DND-41 (cell line): ENCODE measurements around the gene TESK1.

Experiments used
- ATAC-seq: fragments of 200-7000 bp; cut with Tn5 transposase; 3 replicates; pipeline ENCODE4 v1.9.1; 2021; ENCODE audit warnings: low read depth; ENCODE audit not compliant: insufficient read depth
- DNase-seq: peaks from one replicate; pipeline ENCODE4 v3.0.0-alpha.2; 2020
- H2AFZ ChIP-seq: 2 replicates; pipeline ENCODE4 v1.6.0; 2012; ENCODE audit warnings: low read depth, low read length
- H3K27ac ChIP-seq: 2 replicates; pipeline ENCODE4 v1.5.1; 2012; ENCODE audit warnings: low read length, inconsistent platforms
- H3K27me3 ChIP-seq: fragments of 200-600 bp; sonication (generic); 2 replicates; pipeline ENCODE4 v1.6.0; 2012; ENCODE audit warnings: low read length, mild to moderate bottlenecking, inconsistent platforms; ENCODE audit not compliant: insufficient read depth, poor library complexity
- H3K36me3 ChIP-seq: 2 replicates; pipeline ENCODE4 v1.5.1; 2012; ENCODE audit warnings: low read length, inconsistent platforms; ENCODE audit not compliant: insufficient read depth
- H3K4me1 ChIP-seq: 2 replicates; pipeline ENCODE4 v1.5.1; 2012; ENCODE audit warnings: mild to moderate bottlenecking, low read length; ENCODE audit not compliant: insufficient read depth
- H3K4me2 ChIP-seq: 2 replicates; pipeline ENCODE4 v1.6.0; 2012; ENCODE audit warnings: mild to moderate bottlenecking, moderate library complexity, low read length, inconsistent platforms; ENCODE audit not compliant: insufficient read depth
- H3K4me3 ChIP-seq, 2 experiments: fragments of 200-600 bp in 1 of 2; shearing (Covaris generic) in 1 of 2; 2 replicates each; pipeline ENCODE4 v1.5.1; 2012 to 2016; ENCODE audit warnings: inconsistent platforms in 2 of 2, low read length in 2 of 2, mild to moderate bottlenecking in 2 of 2, low read depth in 1 of 2, moderate library complexity in 1 of 2
- H3K79me2 ChIP-seq: 2 replicates; pipeline ENCODE4 v1.6.0; 2012; ENCODE audit warnings: low read length, inconsistent platforms; ENCODE audit not compliant: insufficient read depth
- H3K9ac ChIP-seq: 2 replicates; pipeline ENCODE4 v1.6.0; 2012; ENCODE audit warnings: low read depth, mild to moderate bottlenecking, inconsistent platforms, low read length, moderate library complexity
- H3K9me3 ChIP-seq: 2 replicates; pipeline ENCODE4 v1.5.1; 2012; ENCODE audit warnings: low read length, moderate library complexity, mild to moderate bottlenecking, inconsistent platforms; ENCODE audit not compliant: insufficient read depth, severe bottlenecking
- H4K20me1 ChIP-seq: 2 replicates; pipeline ENCODE4 v1.6.0; 2012; ENCODE audit warnings: low read length; ENCODE audit not compliant: insufficient read depth
- EZH2 ChIP-seq: IDR thresholded peaks from 3 replicates; pipeline ENCODE4 v1.6.1; 2012; ENCODE audit warnings: borderline replicate concordance, low read depth, mild to moderate bottlenecking, moderate library complexity, low read length, inconsistent platforms; ENCODE audit not compliant: severe bottlenecking
- TF ChIP-seq, protein P1 (sequence below): IDR thresholded peaks from 2 replicates; pipeline ENCODE4 v1.5.1; 2012; ENCODE audit warnings: borderline replicate concordance, low read length, moderate library complexity, mild to moderate bottlenecking; ENCODE audit not compliant: poor library complexity, severe bottlenecking; ENCODE audit errors: extremely low read depth

TESK1 gene

DNA sequence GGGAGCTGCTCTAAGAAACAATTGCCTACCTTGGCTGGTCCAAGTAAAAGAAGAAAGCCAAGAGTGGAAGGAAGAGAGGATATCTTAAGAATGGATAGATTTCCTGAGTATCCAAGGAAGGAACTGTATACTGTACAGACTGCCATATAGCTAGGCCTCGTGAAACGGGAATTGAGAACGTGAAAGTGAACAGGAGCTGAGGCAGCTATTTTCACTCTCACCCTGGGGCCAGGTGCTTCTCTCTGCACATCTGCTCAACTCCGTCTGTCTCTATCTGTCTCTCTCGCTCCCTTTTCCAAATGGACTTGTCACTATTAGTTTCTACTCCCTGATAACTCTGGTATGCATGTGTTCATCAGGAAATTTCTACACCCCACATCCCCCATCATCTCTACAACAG lies 35.9 kb upstream of the TESK1 start:
- Histone ChIP-seq H3K9me3 (no peaks in the 10 kb centered on the region), H3K79me2 (no peaks in the 10 kb centered on the region), H3K9ac (no peak overlapping the region), H3K4me3 (no peak overlapping the region), H3K27ac (no peak overlapping the region), H2AFZ (no peak overlapping the region), H3K4me1 (no peaks in the 10 kb centered on the region), H3K27me3 (no peaks in the 10 kb centered on the region), H3K36me3 (no peaks in the 10 kb centered on the region), H3K4me2 (no peak overlapping the region), H4K20me1 (no peaks in the 10 kb centered on the region)
- DNase-seq (no peak), ATAC-seq (no peak)
- TF ChIP-seq, protein P1, sequence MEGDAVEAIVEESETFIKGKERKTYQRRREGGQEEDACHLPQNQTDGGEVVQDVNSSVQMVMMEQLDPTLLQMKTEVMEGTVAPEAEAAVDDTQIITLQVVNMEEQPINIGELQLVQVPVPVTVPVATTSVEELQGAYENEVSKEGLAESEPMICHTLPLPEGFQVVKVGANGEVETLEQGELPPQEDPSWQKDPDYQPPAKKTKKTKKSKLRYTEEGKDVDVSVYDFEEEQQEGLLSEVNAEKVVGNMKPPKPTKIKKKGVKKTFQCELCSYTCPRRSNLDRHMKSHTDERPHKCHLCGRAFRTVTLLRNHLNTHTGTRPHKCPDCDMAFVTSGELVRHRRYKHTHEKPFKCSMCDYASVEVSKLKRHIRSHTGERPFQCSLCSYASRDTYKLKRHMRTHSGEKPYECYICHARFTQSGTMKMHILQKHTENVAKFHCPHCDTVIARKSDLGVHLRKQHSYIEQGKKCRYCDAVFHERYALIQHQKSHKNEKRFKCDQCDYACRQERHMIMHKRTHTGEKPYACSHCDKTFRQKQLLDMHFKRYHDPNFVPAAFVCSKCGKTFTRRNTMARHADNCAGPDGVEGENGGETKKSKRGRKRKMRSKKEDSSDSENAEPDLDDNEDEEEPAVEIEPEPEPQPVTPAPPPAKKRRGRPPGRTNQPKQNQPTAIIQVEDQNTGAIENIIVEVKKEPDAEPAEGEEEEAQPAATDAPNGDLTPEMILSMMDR, result no peak

DNA sequence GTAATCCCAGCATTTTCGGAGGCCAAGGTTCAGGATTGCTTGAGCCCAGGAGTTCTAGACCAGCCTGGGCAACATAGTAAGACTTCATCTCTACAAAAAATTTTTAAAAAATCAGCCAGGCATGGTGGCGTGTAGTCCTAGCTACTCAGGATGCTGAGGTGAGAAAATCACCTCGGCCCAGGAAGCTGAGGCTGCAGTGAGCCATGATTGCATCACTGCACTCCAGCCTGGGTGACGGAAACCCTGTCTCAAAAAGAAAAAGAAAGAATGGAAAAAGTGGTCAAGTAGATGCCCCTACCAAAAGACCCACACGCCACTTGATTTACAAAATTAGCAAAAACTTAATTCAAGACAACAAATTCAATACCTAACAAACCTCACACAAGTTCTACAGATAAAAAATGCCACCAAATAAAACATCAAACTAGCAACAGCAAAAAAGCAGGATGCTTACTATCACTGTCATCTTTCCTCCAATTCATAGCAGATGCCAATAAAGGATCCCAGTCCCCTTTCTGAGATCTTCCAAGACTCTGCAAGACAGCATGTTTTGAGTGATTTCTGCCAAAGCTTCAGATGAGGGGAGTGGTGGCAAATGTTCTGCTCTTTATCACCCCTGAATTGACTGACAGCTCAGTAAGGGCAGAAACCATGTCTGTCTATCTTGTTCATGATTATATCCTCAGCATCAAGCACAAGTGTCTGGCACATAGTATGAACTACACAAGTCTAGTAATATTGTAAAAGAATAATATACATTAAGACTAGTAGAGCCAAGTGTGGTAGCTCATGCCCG lies 34.2 kb upstream of the TESK1 start:
- Histone ChIP-seq H3K27me3 (no peaks in the 10 kb centered on the region), H4K20me1 (no peaks in the 10 kb centered on the region), H3K36me3 (no peaks in the 10 kb centered on the region), H2AFZ (no peak overlapping the region), H3K27ac (no peak overlapping the region), H3K4me3 (no peak overlapping the region), H3K4me2 (no peak overlapping the region), H3K4me1 (no peaks in the 10 kb centered on the region), H3K9me3 (no peaks in the 10 kb centered on the region), H3K9ac (no peak overlapping the region), H3K79me2 (no peaks in the 10 kb centered on the region)
- TF ChIP-seq EZH2, result no peak
- TF ChIP-seq, protein P1, result no peak
- no peak for ATAC-seq
- no peak for DNase-seq

DNA sequence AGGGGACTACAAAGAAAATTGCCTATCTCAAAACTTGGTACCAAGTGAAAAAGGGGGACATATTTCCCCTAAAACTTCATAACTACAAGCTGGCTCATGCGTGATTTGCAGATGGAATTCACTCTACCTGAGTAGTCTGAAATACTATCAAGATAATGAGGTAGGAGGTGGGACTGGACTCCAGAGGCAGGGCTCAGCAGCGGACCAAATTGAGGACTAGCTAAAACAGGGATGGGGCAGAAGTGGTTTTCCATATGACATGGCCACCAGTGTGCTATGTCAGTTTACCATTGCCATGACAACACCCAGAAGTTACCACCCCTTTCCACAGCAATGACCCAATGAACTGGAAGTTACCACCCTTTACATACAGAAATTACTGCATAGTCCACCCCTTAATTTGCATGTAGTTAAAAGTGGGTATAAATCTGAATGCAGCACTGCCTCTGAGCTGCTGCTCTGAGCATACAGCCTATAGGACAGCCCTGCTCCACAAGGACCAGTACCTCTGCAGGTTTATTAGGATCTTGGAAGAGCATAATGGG lies 30.4 kb upstream of the TESK1 start:
- Histone ChIP-seq H3K27me3 (no peaks in the 10 kb centered on the region), H4K20me1 (no peaks in the 10 kb centered on the region), H3K79me2 (no peaks in the 10 kb centered on the region), H3K4me3 (no peak overlapping the region), H2AFZ (no peak overlapping the region), H3K9ac (no peak overlapping the region), H3K4me2 (no peak overlapping the region), H3K4me1 (no peaks in the 10 kb centered on the region), H3K9me3 (peaks cover 2% of the 10 kb centered on the region), H3K27ac (no peak overlapping the region), H3K36me3 (no peaks in the 10 kb centered on the region)
- no peak for TF ChIP-seq EZH2
- TF ChIP-seq, protein P1, result no peak
- ATAC-seq (no peak), DNase-seq (no peak)
